Measurements from ENCODE around the gene LIN28B. TPM values are rescaled to one million over a fixed set of nuclear protein-coding genes. Genes with fewer than 3 reads are reported as not detected.

Gene LIN28B
- total and polyA plus RNA-seq, 2 of the 4 experiments (the other 2 are of a cell fraction): not detected

GRCh38 chr6:105109955-105110895 is 153.3 kb downstream of the LIN28B start:
- intact Hi-C loops (cut with micrococcal nuclease): no loop called here
- no peak overlapping the region for H3K14ac ChIP-seq (replicated peaks; ENCODE audit: low read depth, low read length)
- no peak for ATAC-seq (ENCODE audit: low read depth)
- no peak for TF ChIP-seq CEBPB (IDR thresholded peaks at IDR 0.05; ENCODE audit: low read depth, low read length)
- no peak for TF ChIP-seq CHD1 (IDR thresholded peaks at IDR 0.05; ENCODE audit: low read depth, low read length)
- TF ChIP-seq RAD21 (IDR thresholded peaks at IDR 0.05; ENCODE audit: low read length): no peak
- no peak for TF ChIP-seq USF2 (IDR thresholded peaks at IDR 0.05; ENCODE audit: low read depth, low read length)
- no peak for TF ChIP-seq FOS (IDR thresholded peaks at IDR 0.05; ENCODE audit: low read depth, low read length)
- no peak for TF ChIP-seq ELK1 (IDR thresholded peaks at IDR 0.05; ENCODE audit: borderline replicate concordance, low read depth, low read length)
- TF ChIP-seq NFE2L2 (IDR thresholded peaks at IDR 0.05; ENCODE audit: low read depth, low read length): no peak
- TF ChIP-seq CTCF (conservative IDR thresholded peaks at IDR 0.05; ENCODE audit: low read depth, low read length): no peak
- no peak for TF ChIP-seq POLR2A (IDR thresholded peaks at IDR 0.05; ENCODE audit: low read depth, low read length)
- TF ChIP-seq MXI1 (IDR thresholded peaks at IDR 0.05; ENCODE audit: borderline replicate concordance, low read depth, low read length): no peak
- TF ChIP-seq SMC3 (IDR thresholded peaks at IDR 0.05; ENCODE audit: low read depth, low read length): no peak
- TF ChIP-seq RCOR1 (IDR thresholded peaks at IDR 0.05; ENCODE audit: insufficient replicate concordance, low read length): no peak
- no peak for TF ChIP-seq RFX5 (IDR thresholded peaks at IDR 0.05; ENCODE audit: low read depth, low read length)
- TF ChIP-seq MAZ (IDR thresholded peaks at IDR 0.05; ENCODE audit: borderline replicate concordance, low read depth, low read length): no peak

More at GRCh38 chr6:105109955-105110895, 153.3 kb downstream of the LIN28B start:
- Histone ChIP-seq H2AFZ (replicated peaks; ENCODE audit: low read length, poor library complexity) (no peak overlapping the region), H3K4me3 (ENCODE audit: insufficient read depth, low read depth, low read length) (no peak overlapping the region), H2AK9ac (replicated peaks; ENCODE audit: low read depth, low read length, poor library complexity) (no peak overlapping the region), H4K8ac (ENCODE audit: low read depth in 2 of 2, low read length in 2 of 2) (no peak overlapping the region), H3K56ac (ENCODE audit: extremely low read depth, insufficient read depth, low read length) (no peak overlapping the region), H3K9ac (ENCODE audit: low read depth, low read length) (no peak overlapping the region), H3K27ac (ENCODE audit: insufficient read depth, low read length) (no peak overlapping the region), H3K23ac (ENCODE audit: low read depth, low read length) (no peak overlapping the region), H3K9me3 (ENCODE audit: control insufficient read depth, insufficient read depth, low read length) (no peaks in the 10 kb centered on the region), H2BK20ac (ENCODE audit: low read depth, low read length) (no peak overlapping the region), H4K91ac (ENCODE audit: insufficient read depth, low read depth, low read length) (no peak overlapping the region), H3K79me1 (ENCODE audit: low read depth in 1 of 2, low read length in 2 of 2) (peaks cover 0 to 3% of the 10 kb centered on the region in 2 experiments; a peak in 1 of 4 replicates), H3K4ac (ENCODE audit: low read depth, low read length) (no peak overlapping the region), H2BK120ac (ENCODE audit: low read depth, low read length) (no peak overlapping the region), H3K4me1 (ENCODE audit: control insufficient read depth, insufficient read depth, low read length) (peaks cover 2% of the 10 kb centered on the region; the same call in 1 of the 2 replicates), H4K5ac (ENCODE audit: low read depth, low read length) (no peak overlapping the region), H3K36me3 (ENCODE audit: control insufficient read depth, insufficient read depth, low read length) (peaks cover 2% of the 10 kb centered on the region; the same call in 1 of the 2 replicates), H3K4me2 (ENCODE audit: low read depth, low read length) (no peak overlapping the region), H4K20me1 (ENCODE audit: insufficient read depth, low read length) (no peaks in the 10 kb centered on the region; the same call in 1 of the 2 replicates), H2BK15ac (ENCODE audit: low read depth, low read length) (no peak overlapping the region), H3K18ac (ENCODE audit: low read depth, low read length) (no peak overlapping the region), H2AK5ac (ENCODE audit: low read depth, low read length) (no peak overlapping the region), H3K9me1 (ENCODE audit: insufficient read depth, low read length) (no peaks in the 10 kb centered on the region), H3K27me3 (ENCODE audit: control insufficient read depth, insufficient read depth, low read length) (no peaks in the 10 kb centered on the region), H2BK5ac (ENCODE audit: low read depth, low read length, poor library complexity, severe bottlenecking) (no peak overlapping the region)
- POLR2A ChIA-PET (ENCODE audit: unreplicated experiment): interaction anchor here (0.5 kb wide), 2 partner anchors 15 to 133 kb away, joined by 3 to 4 read pairs; no protein-coding TSS in a partner anchor
- CTCF ChIA-PET: interaction anchor here (0.6 kb wide), 1 partner anchor 16 kb away, joined by 3 read pairs; no protein-coding TSS in a partner anchor
- no peak for DNase-seq
- WGBS, 2 experiments (ENCODE audit: extremely low coverage in 2 of 2, insufficient read length in 1 of 2): 80% methylated on average over 1 of the region's 8 CpGs; no CpG with 5 or more reads in 1 of the 2 experiments
- dilution Hi-C loops (cut with HindIII; ENCODE audit: low sequenced_read_pairs, unreplicated experiment) (no loop called here), in situ Hi-C loops (cut with MboI; ENCODE audit: low sequenced_read_pairs) (no loop called here)
- no TSS peak for BruUV-seq (replicated peaks)
